ENCODE results near the gene ANKRD11.
A peak's percentile ranks its signal among the peaks of the same experiment; 100 is the strongest.

Gene ANKRD11

DNA sequence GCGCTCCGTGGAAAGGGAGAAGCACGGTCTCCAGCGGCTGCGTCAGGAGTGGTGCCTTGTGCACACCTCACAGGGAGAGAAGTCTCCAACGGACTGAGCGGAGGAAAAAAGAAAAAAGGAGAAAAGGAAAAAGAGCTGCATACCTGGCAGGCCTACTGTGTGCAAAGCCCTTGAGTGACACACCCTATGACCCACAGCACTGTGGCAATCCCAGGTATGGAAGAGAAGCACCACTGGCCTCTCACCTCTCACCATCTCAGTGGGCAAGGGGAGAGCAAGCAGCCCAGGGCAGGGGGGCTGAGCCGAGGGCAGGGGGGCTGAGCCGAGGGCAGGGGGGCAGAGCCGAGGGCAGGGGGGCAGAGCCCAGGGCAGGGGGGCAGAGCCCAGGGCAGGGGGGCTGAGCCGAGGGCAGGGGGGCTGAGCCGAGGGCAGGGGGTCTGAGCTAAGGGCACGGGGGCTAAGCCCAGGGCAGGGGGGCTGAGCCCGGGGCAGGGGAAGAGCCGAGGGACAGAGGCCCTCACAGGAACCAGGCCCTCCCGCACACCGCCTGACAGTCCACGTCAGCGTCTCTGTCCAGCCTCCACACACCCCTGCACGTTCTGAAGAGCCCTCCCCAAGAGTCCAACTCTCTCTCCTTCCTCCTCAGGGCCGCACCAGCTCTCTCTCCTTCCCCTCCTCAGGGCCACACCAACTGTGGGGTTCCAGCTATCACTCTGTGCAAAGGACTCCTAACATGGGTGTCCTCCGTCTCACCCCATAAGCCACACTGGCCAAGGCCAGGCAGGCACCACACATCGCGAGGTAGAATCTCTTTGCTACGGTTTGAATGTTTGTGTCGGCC, 167.0 kb downstream of the ANKRD11 start:
- no peak for DNase-seq

GRCh38 chr16:89322321-89323119, 167.8 kb downstream of the ANKRD11 start:
- no peak for DNase-seq

- DNase-seq: peak; percentile 64
These were observed 169.4 kb downstream of the ANKRD11 start for GRCh38 chr16:89320782-89321501.

DNA sequence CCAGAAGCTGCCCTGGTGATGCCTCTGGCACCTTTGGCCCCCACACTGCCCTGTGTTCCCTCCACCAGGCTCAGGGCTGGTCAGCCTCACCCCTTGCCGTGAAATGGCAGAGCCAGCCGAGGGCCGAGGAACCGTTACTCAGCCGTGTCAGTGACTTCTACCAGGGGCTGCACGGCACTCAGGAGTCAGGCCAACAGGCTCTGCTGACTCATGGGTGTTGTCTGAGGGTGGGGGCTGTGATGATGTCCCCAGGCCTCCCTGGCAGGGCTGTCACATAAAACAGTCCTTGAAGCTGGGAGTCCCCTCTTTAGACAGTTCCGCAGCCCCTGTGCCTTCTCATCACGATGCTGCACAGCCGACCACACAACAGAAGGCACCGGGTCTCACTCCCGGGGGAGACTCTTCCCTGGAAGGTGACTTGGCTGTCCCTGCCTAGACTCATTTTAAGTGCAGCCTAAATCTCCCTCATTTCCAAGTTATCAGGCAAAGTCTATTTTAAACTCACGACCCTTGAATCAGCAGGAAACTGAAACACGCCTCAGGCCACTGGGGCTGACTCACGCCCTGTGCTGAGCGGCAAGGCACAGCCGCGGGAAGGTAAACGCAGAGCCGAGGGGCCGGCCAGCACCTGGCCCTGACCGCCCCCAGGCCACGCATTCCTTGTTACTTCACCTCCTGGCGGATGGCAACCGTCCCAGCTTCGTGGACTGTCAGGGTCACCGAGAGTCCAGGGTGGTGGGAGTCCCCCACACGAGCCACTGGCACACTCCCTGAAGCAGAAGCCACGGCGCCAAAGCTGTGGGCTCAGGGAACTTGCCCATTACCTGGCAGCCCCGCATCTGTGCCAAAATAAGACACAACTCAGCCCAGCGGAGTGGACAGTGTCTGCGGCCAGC, 170.2 kb downstream of the ANKRD11 start:
- no peak for DNase-seq

- no peak for DNase-seq
These were observed 170.8 kb downstream of the ANKRD11 start for GRCh38 chr16:89319631-89319885.

DNA sequence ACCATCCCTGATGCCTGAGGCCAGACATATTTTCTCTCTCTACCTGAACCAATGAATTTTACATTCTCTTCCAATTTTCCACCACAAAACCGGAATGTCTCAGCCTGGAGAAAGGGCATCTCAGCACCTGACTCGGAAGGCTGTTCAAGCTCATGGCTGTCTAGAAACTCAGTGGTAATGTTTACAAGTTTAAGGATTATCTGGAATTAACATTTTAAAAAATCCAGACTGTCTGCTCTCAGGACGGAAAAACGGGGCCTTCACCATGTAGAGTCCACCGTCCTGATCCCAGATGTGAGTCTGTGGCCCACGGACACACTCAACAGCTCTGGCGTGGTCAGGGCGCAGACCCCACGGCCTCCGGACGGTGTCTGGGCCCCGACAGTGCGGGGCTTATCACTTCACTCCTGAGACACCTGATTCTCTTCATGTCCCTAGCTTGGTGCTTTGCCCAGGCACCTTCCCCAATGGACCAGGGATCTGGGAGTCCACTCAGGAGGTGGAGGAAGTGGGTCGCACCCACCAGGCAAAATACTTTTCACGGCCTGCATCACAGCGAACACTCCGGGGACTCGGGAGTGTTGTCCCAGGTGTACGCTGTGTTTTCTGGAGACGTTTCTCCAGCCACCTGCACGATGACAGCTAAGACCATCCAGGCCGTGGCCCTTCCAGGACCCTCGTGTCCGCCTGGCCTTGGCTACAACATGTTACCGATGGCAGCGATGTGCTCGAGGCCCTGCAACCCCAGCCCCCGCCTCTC, 171.3 kb downstream of the ANKRD11 start:
- no peak for DNase-seq

DNA sequence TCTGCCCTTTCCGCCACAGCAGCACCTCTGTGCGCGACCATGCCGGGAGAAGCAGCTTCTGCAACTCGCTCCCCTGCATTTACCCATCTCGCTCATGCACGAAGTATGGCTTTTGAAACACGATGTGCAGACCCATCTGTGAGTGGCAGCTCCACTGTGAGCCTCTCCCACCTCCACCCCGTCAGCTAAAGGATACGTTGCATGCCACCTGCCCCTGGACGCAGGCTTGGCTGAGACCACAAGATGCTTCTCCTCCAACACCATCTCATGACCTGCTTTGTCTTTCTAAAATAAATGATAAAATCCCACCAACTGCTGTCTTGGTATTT, 172.0 kb downstream of the ANKRD11 start:
- DNase-seq: no peak

DNA sequence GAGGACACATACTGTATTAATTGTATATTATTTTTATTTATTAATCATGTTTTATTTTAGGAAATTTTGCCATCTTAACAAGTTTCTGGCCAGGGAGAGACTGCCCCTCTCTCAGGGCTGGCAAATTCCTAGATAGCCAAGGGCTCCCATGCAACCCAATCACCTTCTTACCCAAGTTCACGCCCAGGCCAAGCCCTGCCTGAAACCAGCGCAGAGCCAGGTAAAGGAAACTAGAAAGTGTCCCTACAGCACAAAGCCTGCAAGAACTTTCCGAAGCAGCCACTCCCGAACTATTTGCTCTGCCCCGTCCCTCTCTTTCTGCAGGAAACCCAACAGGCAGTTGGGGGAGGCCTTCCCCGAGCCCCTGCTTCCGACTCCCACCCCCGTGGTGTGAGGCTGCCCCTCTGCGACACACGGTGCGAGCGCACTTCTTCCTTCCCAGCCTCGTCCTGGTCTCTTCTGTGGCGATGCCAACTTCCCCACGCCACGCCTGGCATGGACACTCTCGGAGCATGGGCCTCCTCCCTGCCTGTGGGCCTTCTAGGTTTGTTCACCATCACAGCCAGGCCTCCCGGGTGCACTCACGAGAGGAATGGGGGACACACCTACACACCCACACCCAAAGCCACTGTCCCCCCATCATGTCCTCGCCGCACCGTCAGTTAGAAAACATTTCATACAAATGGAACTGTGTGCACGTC, 172.5 kb downstream of the ANKRD11 start:
- no peak for DNase-seq

DNA sequence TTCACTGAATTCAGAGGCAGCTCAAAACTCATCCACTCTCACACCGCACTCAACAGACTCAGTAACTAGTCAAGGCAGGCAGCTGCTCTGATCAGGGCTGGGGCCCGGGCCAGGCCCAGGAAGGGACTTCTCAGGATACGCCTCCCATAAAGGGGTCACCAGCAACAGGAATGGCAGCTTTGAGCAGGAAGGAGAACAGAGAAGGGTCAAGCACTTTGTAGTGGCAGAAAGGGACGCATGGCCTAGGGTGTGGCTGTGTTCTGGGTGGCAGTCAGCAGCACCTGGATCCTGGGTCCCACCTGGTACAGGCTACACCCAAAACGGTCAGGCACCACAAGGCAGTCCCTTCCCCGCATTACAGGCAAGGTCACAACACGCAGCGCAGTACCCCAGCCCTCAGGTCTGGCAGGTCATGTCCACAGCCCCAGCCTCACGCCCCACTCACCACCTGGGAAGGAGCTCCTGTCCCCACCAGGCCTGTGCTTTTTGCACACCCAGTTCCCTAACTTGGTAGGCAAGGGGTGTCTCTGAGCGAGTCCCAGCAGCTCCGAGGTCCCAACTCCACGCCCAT, 173.2 kb downstream of the ANKRD11 start:
- DNase-seq: no peak

- no peak for DNase-seq
These were observed 173.7 kb downstream of the ANKRD11 start for GRCh38 chr16:89316701-89317100.

- no peak for DNase-seq
These were observed 174.4 kb downstream of the ANKRD11 start for GRCh38 chr16:89315791-89316581.

DNA sequence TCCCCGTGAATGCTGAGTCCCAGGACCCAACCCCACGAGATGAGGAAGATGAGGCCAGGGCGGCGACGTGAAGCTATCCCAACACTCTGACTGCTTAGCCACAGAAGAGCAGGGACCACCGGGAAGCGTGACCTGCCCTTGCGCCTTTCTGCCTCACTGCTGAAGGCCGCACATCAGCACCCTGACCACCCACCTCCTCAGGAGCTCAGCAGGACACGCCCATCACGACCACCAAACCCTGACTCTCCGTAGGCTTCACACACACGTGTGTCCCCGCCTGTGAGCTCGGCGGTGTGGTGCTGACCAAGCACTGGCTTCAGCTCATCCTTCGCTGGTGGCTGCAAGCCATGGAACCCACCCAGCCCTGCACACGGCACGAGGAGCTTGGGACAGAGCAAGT, 175.1 kb downstream of the ANKRD11 start:
- no peak for DNase-seq

DNA sequence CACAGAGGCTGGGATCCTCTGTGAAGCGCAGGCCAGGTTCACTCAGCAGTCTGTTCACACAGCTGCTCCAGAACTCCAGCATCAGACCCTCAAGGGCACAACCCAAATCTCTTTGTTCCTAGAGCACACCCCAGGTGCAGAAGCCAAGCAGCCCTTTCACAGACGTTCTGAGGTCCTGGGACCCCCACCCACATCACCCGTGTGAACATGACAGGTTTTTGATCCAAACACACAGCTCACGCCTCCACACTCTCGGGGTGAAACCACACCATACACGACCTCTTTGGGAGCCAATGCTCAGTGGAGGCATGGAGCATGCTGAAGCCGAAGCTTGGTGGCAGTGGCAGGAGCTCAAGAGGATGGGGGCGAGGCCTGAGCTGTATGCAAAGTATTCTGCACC, 175.5 kb downstream of the ANKRD11 start:
- no peak for DNase-seq

DNA sequence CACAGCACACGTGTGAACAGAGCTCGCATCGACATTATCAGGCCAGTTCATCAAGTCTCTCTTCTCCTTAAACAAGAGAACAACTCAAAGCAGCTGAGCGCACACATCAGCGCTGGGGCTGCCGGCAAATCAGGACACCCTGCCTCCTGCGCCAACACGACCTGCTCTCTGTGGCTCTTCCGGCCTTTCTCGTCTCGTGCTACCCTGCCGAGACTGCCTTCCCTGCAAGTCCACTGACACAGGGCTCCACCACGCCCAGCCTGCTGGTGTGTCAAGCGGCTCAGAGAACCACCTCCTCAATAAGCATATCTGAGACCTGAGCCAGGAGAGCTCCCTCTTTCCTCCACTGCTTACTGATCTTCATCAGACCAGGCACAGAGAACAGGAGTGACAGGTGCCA, 176.0 kb downstream of the ANKRD11 start:
- no peak for DNase-seq

DNA sequence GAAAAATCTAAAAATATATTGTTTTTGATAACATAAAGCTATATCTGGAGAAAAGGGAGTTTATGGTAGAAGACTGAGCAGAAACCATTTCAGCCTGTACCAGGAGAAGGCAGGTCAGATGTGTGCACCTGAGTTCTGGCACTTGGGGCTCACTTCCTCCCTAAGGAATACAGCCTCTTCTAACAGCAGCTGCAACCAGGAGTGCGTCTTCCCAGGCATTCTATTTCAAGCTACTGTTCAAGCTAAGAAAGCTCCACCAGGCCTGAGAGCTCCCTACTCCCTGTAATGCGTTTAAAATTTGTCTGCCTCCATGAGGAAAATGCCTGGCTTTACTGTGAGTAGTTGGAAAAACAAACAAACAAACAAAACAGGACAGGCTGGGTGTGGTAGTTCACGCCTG, 176.8 kb downstream of the ANKRD11 start:
- no peak for DNase-seq

- no peak for DNase-seq
These were observed 177.6 kb downstream of the ANKRD11 start for GRCh38 chr16:89312598-89313299.

DNA sequence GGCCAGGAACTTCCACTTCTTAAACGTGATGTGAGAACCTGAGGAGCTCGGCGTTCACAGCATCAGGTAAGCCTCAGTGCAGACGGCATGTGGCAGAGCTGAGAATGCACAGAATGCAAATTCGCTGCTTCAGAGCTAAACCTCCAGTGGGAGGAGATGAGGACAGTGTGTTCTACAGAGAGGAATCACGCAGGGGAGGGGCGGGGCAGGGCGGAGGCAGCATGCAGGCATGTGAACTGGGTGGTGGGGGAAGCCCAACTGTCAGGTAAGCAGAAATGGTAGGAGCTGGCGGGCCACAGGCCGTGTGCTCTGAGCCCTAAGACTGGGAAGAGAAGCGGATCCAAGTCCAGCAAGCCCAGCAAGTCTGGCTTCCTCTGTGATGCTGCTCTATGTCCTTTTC, 178.2 kb downstream of the ANKRD11 start:
- DNase-seq: no peak

- no peak for DNase-seq
These were observed 178.7 kb downstream of the ANKRD11 start for GRCh38 chr16:89311636-89312035.

GRCh38 chr16:89309438-89310122, 180.8 kb downstream of the ANKRD11 start:
- DNase-seq: no peak
